Stimulated activated CD4-positive, alpha-beta T cell treated with anti-CD3 and anti-CD28 coated beads, Interleukin-1b, Interleukin-23, amount 100 ng/mL, for 4 hours (primary cell): Measurements from ENCODE around the gene TPK1.
A peak's percentile ranks its signal among the peaks of the same experiment; 100 is the strongest.

ENCODE experiments used
- DNase-seq, 2 donors: peaks; one replicate each; pipeline ENCODE4 v3.0.0-alpha.2; 2020; ENCODE audit warnings: low read depth in 2 of 2

The TPK1 gene

DNA sequence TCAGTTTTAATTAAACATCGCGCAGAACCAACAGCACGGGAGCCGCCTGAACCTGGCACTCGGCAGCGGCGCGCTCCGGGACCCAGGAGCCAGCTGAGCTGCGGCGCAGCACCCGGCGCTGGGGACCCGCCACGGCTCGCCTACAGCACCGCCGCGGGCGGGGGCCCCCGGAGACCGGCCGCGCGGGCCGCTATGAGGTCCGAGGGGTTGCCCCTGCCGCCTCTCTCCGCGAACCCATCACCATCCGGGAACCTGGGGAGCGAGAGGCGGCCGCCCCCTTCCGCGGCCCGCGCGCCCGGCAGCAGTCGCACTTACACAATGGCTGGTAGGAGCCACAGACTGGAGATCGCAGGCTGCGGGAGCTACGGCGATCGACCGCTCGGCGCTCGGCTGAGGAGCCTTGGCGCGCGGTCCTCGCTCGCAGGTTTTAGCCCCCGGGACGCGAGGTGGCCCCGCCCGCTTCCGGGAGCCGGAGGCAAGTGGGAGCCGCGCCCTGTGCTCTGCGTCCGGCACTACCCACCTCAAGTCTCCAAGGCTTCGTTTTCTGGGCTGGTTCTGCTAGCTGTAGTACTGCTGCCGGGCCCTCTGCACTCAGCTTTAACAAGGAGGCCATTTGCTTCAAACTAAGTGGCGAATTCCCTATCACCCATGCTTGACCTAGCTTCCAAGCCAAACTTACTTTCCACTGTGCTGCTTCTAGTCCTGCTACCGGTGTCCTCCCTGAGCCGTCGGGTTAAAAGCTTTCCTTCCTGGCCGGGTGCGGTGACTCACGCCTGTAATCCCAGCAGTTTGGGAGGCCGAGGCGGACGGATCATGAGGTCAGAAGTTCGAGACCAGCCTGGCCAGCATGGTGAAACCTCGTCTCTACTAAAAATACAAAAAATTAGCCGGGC is at the start of gene TPK1:
Gene TPK1 (minus strand): TSS at position 402 of the 893 bp plus-strand sequence. CDS start 451 bp downstream, outside the sequence.
- DNase-seq = peak; percentile 78 to 86

GRCh38 chr7:144885478-144885877 is 49.6 kb upstream of the TPK1 start:
- no peak for DNase-seq

GRCh38 chr7:144884896-144885295 is 49.0 kb upstream of the TPK1 start:
- no peak for DNase-seq

DNA sequence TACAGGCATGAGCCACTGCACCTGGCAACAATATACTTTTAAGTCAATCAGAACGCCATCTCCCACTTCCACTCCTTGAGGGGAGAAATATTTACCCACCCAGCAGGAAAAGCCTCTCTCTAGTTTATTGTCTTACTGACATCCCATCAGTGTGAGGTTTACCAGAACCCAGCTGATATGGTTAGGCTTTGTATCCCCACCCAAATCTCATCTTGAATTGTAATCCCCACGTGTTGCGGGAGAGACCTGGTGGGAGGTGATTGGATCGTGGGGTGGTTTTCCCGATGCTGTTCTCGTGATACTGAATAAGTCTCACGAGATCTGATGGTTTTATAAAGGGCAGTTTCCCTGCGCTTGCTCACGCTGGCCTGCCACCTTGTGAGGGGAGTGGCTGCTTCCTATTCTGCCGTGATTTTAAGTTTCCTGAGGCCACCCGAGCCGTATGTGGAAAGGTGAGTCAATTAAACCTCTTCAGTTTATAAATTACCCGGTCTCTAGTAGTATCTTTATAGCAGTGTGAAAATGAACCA is 37.5 kb upstream of the TPK1 start:
- no peak for DNase-seq

GRCh38 chr7:144869082-144869481 is 33.2 kb upstream of the TPK1 start:
- DNase-seq = no peak

GRCh38 chr7:144866189-144866588 is 30.3 kb upstream of the TPK1 start:
- no peak for DNase-seq

DNA sequence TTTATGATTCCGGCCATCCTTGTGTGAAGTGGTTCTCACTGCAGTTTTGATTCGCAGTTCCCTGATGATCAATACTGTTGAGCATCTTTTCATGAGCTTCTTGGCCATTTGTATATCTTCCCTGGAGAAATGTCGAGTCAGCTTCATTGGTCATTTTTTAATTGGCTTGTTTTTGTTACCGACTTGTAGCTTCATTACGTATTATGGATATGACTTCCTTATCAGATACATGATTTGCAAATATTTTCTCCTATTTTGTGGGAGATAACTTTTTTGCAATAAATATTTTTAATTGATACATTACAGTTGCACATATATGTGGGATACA is 27.4 kb upstream of the TPK1 start:
- no peak for DNase-seq

DNA sequence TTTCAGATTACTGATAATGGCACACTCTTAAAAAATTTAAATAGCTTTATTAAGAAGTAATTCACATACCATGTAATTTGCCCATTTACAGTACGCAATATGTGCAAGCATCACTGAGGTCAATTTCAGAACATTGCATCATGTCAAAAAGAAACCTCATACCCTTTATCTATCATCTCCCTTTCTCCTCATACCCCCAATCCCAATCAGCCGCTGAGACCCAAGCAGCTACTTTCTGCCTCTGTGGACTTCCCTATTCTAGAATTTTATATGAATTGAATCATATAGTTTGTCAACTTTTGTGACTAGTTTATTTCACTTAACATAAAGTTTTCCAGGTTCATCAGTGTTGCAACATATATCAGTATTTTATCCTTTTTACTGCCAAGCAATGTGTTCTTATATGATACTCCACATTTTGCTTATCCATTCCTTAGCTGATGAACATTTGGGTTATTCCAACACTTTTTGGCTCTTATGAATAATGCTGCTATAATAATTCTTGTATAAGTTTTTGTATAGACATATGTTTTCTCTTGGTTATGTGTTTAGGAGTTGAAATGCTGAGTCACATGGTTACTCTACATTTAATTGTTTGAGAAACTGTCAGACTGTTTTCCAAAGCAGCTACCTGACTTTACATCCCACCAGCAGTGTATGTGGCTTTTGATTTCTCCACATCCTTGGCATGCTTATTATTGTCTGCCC is 26.9 kb upstream of the TPK1 start:
- no peak for DNase-seq

- no peak for DNase-seq
Measured at GRCh38 chr7:144859739-144860138, 23.9 kb upstream of the TPK1 start.

DNA sequence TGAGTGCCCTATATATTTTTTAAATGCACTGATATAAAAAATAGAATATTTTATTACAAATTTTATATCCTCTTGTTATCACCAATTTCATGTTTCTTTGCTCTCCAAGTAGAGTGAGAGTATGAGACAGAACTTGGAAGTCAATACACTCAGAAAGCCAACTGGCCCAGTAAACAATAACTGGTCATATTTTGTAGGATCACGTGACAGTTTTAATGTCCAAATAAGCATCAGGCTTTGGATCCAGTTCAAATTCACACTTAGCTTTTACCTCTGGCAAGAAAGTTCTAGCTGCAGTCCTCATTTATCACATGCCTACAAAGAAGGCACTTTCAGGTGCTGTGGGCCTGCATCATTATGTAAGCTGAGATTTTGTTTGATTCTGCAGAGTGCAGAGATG is 21.6 kb upstream of the TPK1 start:
- no peak for DNase-seq

DNA sequence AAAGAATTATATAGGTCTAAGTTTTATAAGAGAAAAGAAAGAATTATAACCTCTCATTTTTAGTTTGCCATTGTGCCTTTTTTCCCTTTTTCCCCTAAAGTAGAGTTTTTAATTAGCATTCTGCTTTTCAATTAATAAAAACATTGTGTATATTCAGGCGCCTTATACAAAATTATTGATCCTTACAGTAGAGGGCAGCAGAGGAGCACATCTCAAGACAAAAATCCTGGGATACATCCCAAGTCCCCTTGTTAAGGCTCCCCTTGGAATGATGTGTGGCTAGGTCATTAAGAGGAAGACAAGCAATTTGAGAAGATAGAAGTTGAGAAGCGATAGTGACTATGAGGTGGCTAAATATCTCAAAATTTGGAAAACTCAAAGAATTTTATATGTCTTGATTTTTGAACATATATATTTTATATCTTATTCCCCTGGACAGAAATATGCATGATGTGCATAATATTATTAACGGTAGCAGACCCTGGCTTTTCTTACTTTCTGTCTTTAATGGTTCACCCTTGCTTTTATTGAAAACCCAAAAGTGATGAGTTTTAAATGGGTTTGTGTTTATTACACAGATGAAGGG is 19.1 kb upstream of the TPK1 start:
- DNase-seq = no peak

- DNase-seq = no peak
Measured at GRCh38 chr7:144853542-144853941, 17.7 kb upstream of the TPK1 start.

DNA sequence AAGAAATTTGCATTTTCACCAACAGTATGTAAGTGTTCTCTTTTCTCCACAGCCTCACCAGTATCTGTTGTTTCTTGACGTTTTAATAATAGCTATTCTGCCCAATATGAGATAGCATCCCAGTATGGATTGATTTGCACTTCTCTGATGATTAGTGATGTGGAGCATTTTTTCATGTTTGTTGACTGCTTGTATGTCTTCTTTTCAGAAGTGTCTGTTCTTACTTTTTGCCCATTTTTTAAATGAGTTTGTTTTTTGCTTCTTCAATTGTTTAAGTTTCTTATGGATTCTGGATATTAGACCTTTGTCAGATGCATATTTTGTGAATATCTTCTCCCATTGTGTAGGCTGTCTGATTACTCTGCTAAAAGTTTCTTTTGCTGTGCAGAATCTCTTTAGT is 12.2 kb upstream of the TPK1 start:
- DNase-seq = no peak

DNA sequence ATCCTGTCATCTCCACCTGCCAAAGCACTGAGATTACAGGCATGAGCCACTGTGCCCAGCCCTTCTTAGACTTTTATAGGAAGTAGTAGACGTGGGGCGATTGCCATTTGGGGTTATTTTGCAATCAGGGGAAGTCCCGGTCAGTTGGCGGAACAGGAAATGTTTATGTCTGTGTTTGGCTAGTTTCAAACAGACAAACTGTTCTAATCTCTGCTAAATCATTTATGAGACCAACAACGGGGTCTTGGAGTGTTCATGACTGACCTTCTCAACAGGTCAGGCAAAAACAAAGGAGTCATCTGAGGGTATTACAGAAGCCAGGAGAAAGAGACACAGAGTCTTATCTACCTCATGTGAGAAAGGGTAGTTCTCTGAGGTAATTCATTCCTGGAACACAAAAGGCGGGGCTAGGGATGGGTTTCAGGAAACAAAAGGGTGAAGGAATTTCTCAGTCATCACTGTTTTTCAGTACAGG is 6.6 kb upstream of the TPK1 start:
- DNase-seq = no peak

DNA sequence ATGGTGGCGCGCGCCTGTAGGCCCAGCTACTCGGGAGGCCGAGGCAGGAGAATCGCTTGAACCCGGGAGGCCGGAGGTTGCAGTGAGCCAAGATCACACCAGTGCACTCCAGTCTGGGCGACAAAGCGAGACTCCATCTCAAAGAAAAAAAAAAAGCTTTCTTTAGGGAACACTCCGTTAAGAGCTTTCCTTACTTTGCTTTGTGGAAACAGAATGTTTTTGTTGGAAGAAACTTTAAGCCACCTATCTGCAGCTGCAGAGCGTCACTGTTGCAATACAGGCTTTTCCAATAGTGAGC is 641 bp upstream of the TPK1 start:
- DNase-seq = no peak

DNA sequence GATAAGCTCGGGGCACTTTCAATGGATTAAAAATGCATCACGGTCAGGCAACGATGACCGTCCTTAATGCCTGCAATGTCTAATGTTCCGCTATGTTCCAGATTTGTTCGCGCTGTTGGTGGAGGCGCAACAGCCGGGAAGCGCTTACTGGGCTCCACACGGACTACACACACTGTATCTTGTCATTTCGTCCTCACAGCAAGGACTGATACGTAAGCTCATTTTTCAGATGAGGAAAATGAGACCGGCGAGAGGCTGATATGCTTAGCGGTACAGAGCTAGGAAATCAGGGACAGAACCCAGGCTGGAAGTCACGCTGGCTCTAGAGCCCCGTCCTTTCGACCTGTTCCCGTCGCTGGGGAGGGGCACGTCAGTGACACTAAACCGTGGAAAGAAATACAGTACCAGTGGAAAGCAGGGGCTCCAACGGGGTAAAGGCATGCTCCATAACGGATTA is 670 bp downstream of the TPK1 start:
- DNase-seq = peak in 1 of 2 donors; percentile 31

GRCh38 chr7:144834641-144835144 is 1.2 kb downstream of the TPK1 start:
- no peak for DNase-seq

DNA sequence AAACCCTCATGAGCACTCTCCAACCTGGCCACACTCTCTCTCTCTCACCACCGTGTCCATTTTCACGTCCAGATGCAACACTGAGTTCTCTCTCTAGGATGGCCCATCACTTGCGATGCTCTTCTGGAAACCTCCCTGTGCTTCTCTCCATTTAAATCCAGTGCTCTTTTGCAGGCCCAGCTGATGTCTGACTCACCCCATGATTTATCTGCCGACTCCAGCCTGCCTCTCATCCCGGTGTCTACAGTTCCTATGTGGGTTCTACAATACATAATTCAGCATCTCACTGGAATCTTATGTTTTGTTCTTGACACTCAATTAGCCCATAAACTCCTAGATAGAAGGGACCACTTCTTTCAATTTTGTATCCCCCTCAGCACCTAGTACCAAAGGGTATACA is 5.0 kb downstream of the TPK1 start:
- DNase-seq = no peak

DNA sequence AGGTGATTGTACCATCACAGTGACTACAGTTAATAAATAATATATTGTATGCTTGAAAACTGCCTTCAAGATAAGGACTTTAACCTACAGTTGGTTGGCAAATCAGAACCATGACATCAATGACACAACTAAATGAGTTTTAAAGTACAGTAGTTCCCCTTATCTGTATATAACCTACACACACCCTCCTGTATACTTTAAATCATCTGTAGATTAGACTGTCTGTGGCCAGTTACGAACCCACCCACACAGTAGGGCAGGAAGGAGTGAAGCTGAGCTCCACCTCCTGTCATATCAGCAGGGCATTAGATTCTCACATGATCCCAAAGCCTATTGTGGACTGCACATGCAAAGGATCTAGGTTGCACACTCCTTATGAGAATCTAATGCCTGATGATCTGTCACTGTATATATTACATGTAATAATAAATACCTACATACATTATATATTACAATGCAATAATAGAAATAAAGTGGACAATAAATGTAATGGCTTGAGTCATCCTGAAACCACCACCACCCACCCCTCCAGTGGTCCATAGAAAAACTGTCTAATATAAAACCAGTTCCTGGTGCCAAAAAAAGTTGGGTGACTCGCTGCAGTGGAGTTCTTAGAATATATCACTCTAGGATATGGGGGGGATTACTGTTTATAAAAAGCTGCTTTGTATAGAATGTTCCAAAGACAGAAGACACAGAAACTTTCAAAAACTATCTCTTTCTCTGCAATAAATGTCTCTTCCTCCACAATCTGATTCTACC is 5.6 kb downstream of the TPK1 start:
- no peak for DNase-seq

DNA sequence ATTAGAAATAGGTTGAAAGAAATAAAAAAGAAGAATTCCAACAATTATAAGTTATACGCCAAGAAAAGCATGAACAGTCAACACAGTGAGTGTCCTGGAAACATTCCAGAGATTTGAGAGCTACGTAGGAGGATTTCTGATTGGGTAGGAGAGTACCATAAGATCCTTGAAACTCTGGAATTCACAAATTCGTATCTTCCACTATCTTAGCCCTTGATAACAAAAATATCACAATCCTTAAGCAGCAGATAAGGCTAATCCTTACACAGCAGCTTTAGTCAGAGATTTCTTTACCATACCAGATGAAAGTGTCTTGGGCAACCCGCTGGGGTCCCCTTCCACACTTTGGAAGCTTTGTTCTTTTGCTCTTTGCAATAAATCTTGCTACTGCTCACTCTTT is 8.2 kb downstream of the TPK1 start:
- DNase-seq = no peak

- DNase-seq = no peak
Measured at GRCh38 chr7:144826208-144826607, 9.6 kb downstream of the TPK1 start.

GRCh38 chr7:144824360-144824759 is 11.5 kb downstream of the TPK1 start:
- DNase-seq = no peak
